Measurements from ENCODE around the gene MAP3K6. TPM values are rescaled to one million over a fixed set of nuclear protein-coding genes. Genes with fewer than 3 reads are reported as not detected.
A peak's percentile ranks its signal among the peaks of the same experiment; 100 is the strongest.

MAP3K6 gene
- polyA plus RNA-seq, 1 experiment, result 7.6 TPM

DNA sequence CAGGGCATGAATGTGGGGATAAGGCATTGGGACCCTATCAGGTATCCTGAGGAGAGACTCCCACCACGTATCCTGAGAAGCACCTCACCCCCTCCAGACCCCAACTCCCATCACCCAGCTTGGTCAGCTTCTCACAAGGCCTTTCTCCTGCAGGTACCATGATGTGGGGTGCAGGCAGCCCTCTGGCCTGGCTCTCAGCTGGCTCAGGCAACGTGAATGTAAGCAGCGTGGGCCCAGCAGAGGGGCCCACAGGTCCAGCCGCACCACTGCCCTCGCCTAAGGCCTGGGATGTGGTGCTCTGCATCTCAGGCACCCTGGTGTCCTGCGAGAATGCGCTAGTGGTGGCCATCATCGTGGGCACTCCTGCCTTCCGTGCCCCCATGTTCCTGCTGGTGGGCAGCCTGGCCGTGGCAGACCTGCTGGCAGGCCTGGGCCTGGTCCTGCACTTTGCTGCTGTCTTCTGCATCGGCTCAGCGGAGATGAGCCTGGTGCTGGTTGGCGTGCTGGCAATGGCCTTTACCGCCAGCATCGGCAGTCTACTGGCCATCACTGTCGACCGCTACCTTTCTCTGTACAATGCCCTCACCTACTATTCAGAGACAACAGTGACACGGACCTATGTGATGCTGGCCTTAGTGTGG, 27.0 kb upstream of the MAP3K6 start:
- ChIA-PET POLR2A (no interaction called here), CTCF (interaction anchor here (0.6 to 7.4 kb wide), 5 partner anchors 28 to 213 kb away, joined by 4 to 168 read pairs (median 4); partner anchors contain the start of gene MAP3K6)
- TF ChIP-seq, protein P1, sequence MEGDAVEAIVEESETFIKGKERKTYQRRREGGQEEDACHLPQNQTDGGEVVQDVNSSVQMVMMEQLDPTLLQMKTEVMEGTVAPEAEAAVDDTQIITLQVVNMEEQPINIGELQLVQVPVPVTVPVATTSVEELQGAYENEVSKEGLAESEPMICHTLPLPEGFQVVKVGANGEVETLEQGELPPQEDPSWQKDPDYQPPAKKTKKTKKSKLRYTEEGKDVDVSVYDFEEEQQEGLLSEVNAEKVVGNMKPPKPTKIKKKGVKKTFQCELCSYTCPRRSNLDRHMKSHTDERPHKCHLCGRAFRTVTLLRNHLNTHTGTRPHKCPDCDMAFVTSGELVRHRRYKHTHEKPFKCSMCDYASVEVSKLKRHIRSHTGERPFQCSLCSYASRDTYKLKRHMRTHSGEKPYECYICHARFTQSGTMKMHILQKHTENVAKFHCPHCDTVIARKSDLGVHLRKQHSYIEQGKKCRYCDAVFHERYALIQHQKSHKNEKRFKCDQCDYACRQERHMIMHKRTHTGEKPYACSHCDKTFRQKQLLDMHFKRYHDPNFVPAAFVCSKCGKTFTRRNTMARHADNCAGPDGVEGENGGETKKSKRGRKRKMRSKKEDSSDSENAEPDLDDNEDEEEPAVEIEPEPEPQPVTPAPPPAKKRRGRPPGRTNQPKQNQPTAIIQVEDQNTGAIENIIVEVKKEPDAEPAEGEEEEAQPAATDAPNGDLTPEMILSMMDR (IDR thresholded peaks at IDR 0.05; ENCODE audit: low read depth, low read length), result no peak
- no peak for DNase-seq (ENCODE audit: low read depth, low spot score)
- H3K27ac ChIP-seq (ENCODE audit: low read depth, low read length), result no peak overlapping the region
- H3K9me3 ChIP-seq (ENCODE audit: control insufficient read depth, insufficient read depth, low read length), result no peaks in the 10 kb centered on the region
- H3K4me3 ChIP-seq (ENCODE audit: low read depth, low read length), result no peak overlapping the region
- H3K27me3 ChIP-seq (ENCODE audit: control insufficient read depth, insufficient read depth, low read length), result no peaks in the 10 kb centered on the region

DNA sequence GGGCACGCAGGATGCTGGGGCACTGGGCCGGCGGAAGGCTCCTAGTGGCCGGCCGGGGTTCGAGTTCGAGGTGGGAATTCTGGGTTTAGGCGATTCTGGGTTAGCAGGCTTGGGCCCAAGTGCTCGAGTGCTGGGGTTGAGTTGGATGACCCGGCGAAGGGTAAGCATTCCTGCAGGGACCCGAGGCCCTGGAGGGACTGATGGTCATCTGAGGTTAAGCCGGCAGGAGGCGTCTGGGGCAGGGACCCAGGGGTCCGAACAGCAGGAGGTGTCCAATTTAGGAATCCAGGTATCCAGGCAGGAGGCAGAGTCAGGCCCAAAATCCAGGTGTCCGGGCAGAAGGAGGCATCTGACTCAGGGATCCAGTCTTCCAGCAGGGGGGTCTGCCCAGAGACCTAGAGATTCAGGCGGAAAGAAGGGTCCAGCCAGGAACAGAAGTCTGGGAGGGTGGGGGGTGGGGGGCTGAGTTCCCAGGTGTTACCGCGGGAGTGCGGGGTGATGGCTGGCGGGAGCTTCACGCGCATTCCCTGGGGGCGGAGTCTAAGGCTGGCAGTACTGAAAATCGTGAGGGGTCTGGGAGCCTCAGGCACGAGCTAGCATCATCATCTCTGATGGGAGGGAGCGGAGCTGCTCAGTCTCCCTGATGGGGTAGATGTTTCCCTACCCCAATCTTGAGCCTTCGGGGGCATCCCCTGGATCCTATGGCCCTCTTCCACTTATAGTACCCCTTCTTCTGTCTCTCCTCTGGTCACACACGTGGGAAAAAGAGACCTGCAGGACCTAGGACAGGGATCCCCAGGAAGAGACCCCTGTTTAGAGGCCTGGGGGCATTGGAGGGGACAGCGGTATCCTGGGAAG, 26.2 kb upstream of the MAP3K6 start:
- Histone ChIP-seq H3K4me3 (ENCODE audit: low read depth, low read length) (peak overlapping the region; percentile 77), H3K9me3 (ENCODE audit: control insufficient read depth, insufficient read depth, low read length) (no peaks in the 10 kb centered on the region), H3K27ac (ENCODE audit: low read depth, low read length) (no peak overlapping the region), H3K27me3 (ENCODE audit: control insufficient read depth, insufficient read depth, low read length) (no peaks in the 10 kb centered on the region)
- ChIA-PET CTCF (interaction anchor here (0.6 to 7.4 kb wide), 5 partner anchors 27 to 214 kb away, joined by 4 to 168 read pairs (median 4); partner anchors contain the start of gene MAP3K6), POLR2A (no interaction called here)
- DNase-seq (ENCODE audit: low read depth, low spot score), result no peak
- TF ChIP-seq, protein P1 (IDR thresholded peaks at IDR 0.05; ENCODE audit: low read depth, low read length), result peak; percentile 43

DNA sequence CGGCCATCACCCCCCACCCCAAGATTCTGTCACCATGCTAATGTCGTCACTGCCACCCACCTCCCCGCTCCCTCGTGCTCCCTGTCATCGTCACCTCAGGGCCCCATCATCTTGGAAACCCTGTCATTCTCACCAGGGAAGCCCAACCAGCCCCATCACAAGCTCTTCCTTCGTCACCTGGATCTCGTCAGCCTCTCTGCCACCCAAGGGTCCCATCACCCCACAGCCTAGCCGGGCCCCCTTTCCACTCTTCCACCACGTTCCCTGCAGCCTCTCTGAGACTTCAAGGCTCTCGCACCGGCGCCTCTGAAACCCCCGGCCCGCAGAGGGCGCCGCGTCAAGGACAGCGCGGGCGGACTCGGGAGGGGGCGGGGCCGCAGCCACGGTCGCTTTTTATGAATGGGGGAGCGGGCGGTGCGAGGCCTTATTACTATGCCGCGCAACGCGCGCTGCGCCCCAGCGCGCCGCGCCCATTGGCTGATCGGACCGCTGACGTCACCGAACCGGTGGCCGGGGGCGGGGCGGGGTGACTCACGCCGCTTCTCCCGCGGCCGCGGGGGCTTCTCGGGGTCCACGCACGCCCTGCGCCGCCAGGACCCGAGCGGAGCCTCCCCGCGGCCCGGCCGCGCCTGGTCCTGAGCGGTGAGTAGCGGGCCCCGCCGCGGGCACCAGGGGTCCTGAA, 25.5 kb upstream of the MAP3K6 start, which contains the start of gene GPR3:
TSS of gene GPR3 (plus strand) at position 527 of the 682 bp plus-strand sequence. CDS start 1,177 bp downstream, outside the sequence.
- no peaks in the 10 kb centered on the region for H3K9me3 ChIP-seq (ENCODE audit: control insufficient read depth, insufficient read depth, low read length)
- CTCF ChIA-PET, result interaction anchor here (0.6 to 7.3 kb wide), 15 partner anchors 9 to 295 kb away, joined by 3 to 124 read pairs (median 5); partner anchors contain the start of genes AHDC1, CD164L2 and MAP3K6
- no peaks in the 10 kb centered on the region for H3K27me3 ChIP-seq (ENCODE audit: control insufficient read depth, insufficient read depth, low read length)
- TF ChIP-seq, protein P1 (IDR thresholded peaks at IDR 0.05; ENCODE audit: low read depth, low read length), result peak; percentile 61
- POLR2A ChIA-PET, result no interaction called here
- peak; percentile 78 for DNase-seq (ENCODE audit: low read depth, low spot score)
- peak within 1 kb of the TSS; percentile 77 for H3K4me3 ChIP-seq (ENCODE audit: low read depth, low read length)
- peak within 1 kb of the TSS; percentile 21 for H3K27ac ChIP-seq (ENCODE audit: low read depth, low read length)

DNA sequence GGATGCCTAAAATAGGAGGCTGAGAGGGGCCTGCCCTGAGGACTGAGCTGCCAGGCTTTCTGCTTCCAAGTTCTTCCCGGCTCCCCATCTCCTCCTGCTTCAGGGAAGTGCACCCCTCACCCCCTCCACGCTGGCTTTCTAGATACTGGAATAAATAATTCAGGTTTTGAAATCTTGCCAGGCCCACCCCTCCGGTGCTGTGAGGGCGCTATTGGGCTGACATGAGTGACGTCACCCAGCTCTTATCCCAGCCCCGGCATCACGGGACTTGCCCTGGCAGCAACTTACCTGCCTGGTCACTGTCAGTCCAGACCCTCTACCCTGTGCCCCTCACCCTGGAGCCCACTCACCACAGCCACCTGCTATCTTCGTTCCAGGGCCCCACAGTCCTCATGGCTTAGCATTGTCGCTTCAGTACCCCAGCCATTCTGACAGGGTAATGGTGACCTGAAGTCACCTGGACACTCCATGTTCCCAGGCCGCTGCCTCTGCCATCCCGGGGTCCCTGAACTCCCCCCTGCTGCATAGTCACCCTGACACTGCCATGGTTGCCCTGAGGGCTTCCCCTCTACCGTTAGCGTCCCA, 24.8 kb upstream of the MAP3K6 start:
- ChIA-PET CTCF (interaction anchor here (0.6 to 7.3 kb wide), 15 partner anchors 9 to 294 kb away, joined by 3 to 124 read pairs (median 5); partner anchors contain the start of genes AHDC1, CD164L2 and MAP3K6), POLR2A (interaction anchor here (1.5 kb wide), 1 partner anchor 92 kb away, joined by 4 read pairs; no protein-coding TSS in a partner anchor)
- H3K27ac ChIP-seq (ENCODE audit: low read depth, low read length), result no peak overlapping the region
- peaks cover 4% of the 10 kb centered on the region for H3K27me3 ChIP-seq (ENCODE audit: control insufficient read depth, insufficient read depth, low read length)
- TF ChIP-seq, protein P1 (IDR thresholded peaks at IDR 0.05; ENCODE audit: low read depth, low read length), result no peak
- no peak for DNase-seq (ENCODE audit: low read depth, low spot score)
- peak overlapping the region; percentile 53 for H3K4me3 ChIP-seq (ENCODE audit: low read depth, low read length)
- no peaks in the 10 kb centered on the region for H3K9me3 ChIP-seq (ENCODE audit: control insufficient read depth, insufficient read depth, low read length)
